ENCODE results near the gene ABCB4.

DNA sequence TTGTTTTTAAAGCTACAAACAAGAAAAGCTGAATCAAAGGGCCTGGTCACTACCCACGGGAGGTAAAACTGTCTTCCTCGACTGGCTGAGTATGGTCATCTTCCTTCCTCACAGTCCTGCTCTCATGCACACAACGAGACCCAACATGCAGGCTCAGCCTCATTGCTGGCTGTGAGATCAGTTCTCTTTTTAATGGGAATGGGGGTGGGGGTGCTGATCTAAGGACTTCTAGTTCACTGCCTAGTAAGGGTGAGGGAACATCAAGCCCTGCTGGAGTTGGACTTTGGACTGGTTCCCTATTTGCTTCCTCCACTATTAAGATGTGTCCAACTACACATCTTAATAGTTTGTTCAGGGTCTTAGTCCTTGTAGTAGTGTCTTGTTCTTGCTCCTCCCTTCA is 48.2 kb downstream of the ABCB4 start:
- TF ChIP-seq CTCF (IDR thresholded peaks at IDR 0.05; ENCODE audit: low read depth, low read length, poor library complexity, severe bottlenecking) (no peak), EZH2phosphoT487 (IDR thresholded peaks at IDR 0.05; ENCODE audit: borderline replicate concordance, low read length) (no peak)

Data from DOHH2 (cell line).